Body of pancreas (tissue), 4 donors: ENCODE data around the gene PRELID2. TPM values are rescaled to one million over a fixed set of nuclear protein-coding genes. Genes with fewer than 3 reads are reported as not detected.

Experiments used
- ATAC-seq: fragments of 150-250 bp; one replicate; pipeline ENCODE4 v1.9.1; 2016
- DNase-seq, 4 donors: peaks; one replicate each; pipeline ENCODE4 v3.0.0-alpha.2; 2019
- H3K27ac ChIP-seq, 4 donors: fragments of 200-600 bp; sonication (generic); 1 replicate in 3 of 4; 2 replicates in 1 of 4; pipeline versions ENCODE4 v1.5.1 to v1.6.1; 2016 to 2019; ENCODE audit warnings: mild to moderate bottlenecking in 1 of 4, mixed read lengths in 1 of 4, moderate library complexity in 1 of 4
- H3K27me3 ChIP-seq, 2 donors: fragments of 200-600 bp; sonication (generic); one replicate each; pipeline ENCODE4 v1.6.0; 2016; ENCODE audit warnings: mild to moderate bottlenecking in 1 of 2
- H3K36me3 ChIP-seq, 2 donors: fragments of 200-600 bp; sonication (generic); replicated peaks in 1 of 2; 2 replicates each; pipeline ENCODE4 v1.5.1; 2016; ENCODE audit warnings: low read depth in 2 of 2; ENCODE audit not compliant: insufficient read depth in 1 of 2
- H3K4me1 ChIP-seq: fragments of 200-600 bp; sonication (generic); one replicate; pipeline ENCODE4 v1.6.0; 2016
- H3K4me3 ChIP-seq, 2 donors: fragments of 200-600 bp; sonication (generic); 1 replicate in 1 of 2; 2 replicates in 1 of 2; pipeline ENCODE4 v1.5.1; 2016 to 2019
- H3K9me3 ChIP-seq, 3 donors: fragments of 200-600 bp; sonication (generic); 1 replicate in 2 of 3; 2 replicates in 1 of 3; pipeline ENCODE4 v1.5.1; 2016
- CTCF ChIP-seq, 7 experiments: fragments of 450-650 bp in 4 of 7; fragments of 200-600 bp in 3 of 7; sonication (generic) in 3 of 7; IDR thresholded peaks; one replicate each; pipeline ENCODE4 v1.5.1; 2016 to 2019; ENCODE audit warnings: antibody characterized with exemption in 7 of 7
- POLR2A ChIP-seq, 3 donors: fragments of 450-650 bp; IDR thresholded peaks; one replicate each; pipeline ENCODE4 v1.6.1; 2016; ENCODE audit warnings: antibody characterized with exemption in 3 of 3, mild to moderate bottlenecking in 2 of 3
- WGBS, 2 donors: methylation state at CpG; one replicate each; pipeline ENCODE4 v1.1.5; 2017; 5-methylcytosine and 5-hydroxymethylcytosine counted together
- intact Hi-C: fragments of 100-400 bp; cut with DNase I; formaldehyde crosslinking; loops from one replicate; pipeline ENCODE4 v1.15.1; 2023
- total RNA-seq, 2 donors: library from RNA; depleted of rRNA; stranded (reverse); fragments of >200 nt; gene quantifications; one replicate each; pipeline ENCODE4 v1.1.0, GENCODE V29; 2016

The PRELID2 gene
- total RNA-seq, 2 donors from 2014 or later, result 17.1 to 22.4 TPM

- Histone ChIP-seq H3K4me3 (no peak overlapping the region), H3K9me3 (no peaks in the 10 kb centered on the region), H3K27ac (no peak overlapping the region), H3K36me3 (no peaks in the 10 kb centered on the region), H3K4me1 (no peaks in the 10 kb centered on the region), H3K27me3 (no peaks in the 10 kb centered on the region)
- ATAC-seq (no peak), DNase-seq (no peak)
- WGBS, 2 donors, result 96 to 97% methylated on average over 3 of the region's 3 CpGs
- intact Hi-C loops, result no loop called here
- TF ChIP-seq CTCF (IDR thresholded peaks at IDR 0.05), result no peak
- TF ChIP-seq POLR2A (IDR thresholded peaks at IDR 0.05), result no peak
Measured at GRCh38 chr5:145853781-145854376, 18.7 kb upstream of the PRELID2 start.

GRCh38 chr5:145852990-145853389 lies 17.8 kb upstream of the PRELID2 start:
- no peak for TF ChIP-seq POLR2A (IDR thresholded peaks at IDR 0.05)
- no peak for TF ChIP-seq CTCF (IDR thresholded peaks at IDR 0.05)
- DNase-seq (no peak), ATAC-seq (no peak)
- Histone ChIP-seq H3K9me3 (no peaks in the 10 kb centered on the region), H3K4me1 (no peaks in the 10 kb centered on the region), H3K36me3 (no peaks in the 10 kb centered on the region), H3K27me3 (no peaks in the 10 kb centered on the region), H3K27ac (no peak overlapping the region), H3K4me3 (no peak overlapping the region)
- WGBS, 2 donors, result 70 to 84% methylated on average over 2 to 3 of the region's 3 CpGs
- intact Hi-C loops, result no loop called here

GRCh38 chr5:145848854-145849253 lies 13.7 kb upstream of the PRELID2 start:
- TF ChIP-seq CTCF (IDR thresholded peaks at IDR 0.05) (no peak), POLR2A (IDR thresholded peaks at IDR 0.05) (no peak)
- DNase-seq (no peak), ATAC-seq (no peak)
- Histone ChIP-seq H3K36me3 (no peaks in the 10 kb centered on the region), H3K4me3 (no peak overlapping the region), H3K27me3 (no peaks in the 10 kb centered on the region), H3K4me1 (peaks cover 14% of the 10 kb centered on the region), H3K9me3 (no peaks in the 10 kb centered on the region), H3K27ac (no peak overlapping the region)
- 69 to 82% methylated on average over 1 of the region's 1 CpG for WGBS, 2 donors
- intact Hi-C loops, result no loop called here

GRCh38 chr5:145847499-145848497 lies 12.7 kb upstream of the PRELID2 start:
- Histone ChIP-seq H3K27me3 (no peaks in the 10 kb centered on the region), H3K4me3 (no peak overlapping the region), H3K4me1 (peaks cover 14% of the 10 kb centered on the region), H3K36me3 (no peaks in the 10 kb centered on the region), H3K9me3 (no peaks in the 10 kb centered on the region), H3K27ac (no peak overlapping the region)
- 93 to 96% methylated on average over 6 of the region's 6 CpGs for WGBS, 2 donors
- DNase-seq (no peak), ATAC-seq (no peak)
- intact Hi-C loops, result no loop called here
- no peak for TF ChIP-seq CTCF (IDR thresholded peaks at IDR 0.05)
- TF ChIP-seq POLR2A (IDR thresholded peaks at IDR 0.05), result no peak
